GM19395 (cell line): ENCODE measurements around the gene CAPN2.
A peak's percentile ranks its signal among the peaks of the same experiment; 100 is the strongest.

Experiments
- ATAC-seq: cut with Tn5 transposase; IDR thresholded peaks from one replicate; pipeline ENCODE4 v1.9.1; 2021; ENCODE audit warnings: mild to moderate bottlenecking, moderate library complexity; ENCODE audit not compliant: unreplicated experiment

Gene CAPN2

GRCh38 chr1:223702735-223703667 lies 9.3 kb upstream of the CAPN2 start:
- no peak for ATAC-seq

GRCh38 chr1:223703668-223704013 lies 8.7 kb upstream of the CAPN2 start:
- ATAC-seq: no peak

GRCh38 chr1:223704921-223705878 lies 7.1 kb upstream of the CAPN2 start:
- no peak for ATAC-seq

GRCh38 chr1:223706077-223706973 lies 6.0 kb upstream of the CAPN2 start:
- ATAC-seq: no peak

- no peak for ATAC-seq
Observed at GRCh38 chr1:223707256-223708000, 4.9 kb upstream of the CAPN2 start.

- ATAC-seq: no peak
Observed at GRCh38 chr1:223708001-223708359, 4.4 kb upstream of the CAPN2 start.

- no peak for ATAC-seq
Observed at GRCh38 chr1:223708651-223709268, 3.6 kb upstream of the CAPN2 start.

- ATAC-seq: no peak
Observed at GRCh38 chr1:223709598-223709997, 2.7 kb upstream of the CAPN2 start.

- no peak for ATAC-seq
Observed at GRCh38 chr1:223710179-223711133, 1.9 kb upstream of the CAPN2 start.

- no peak for ATAC-seq
Observed at GRCh38 chr1:223711173-223711572, 1.2 kb upstream of the CAPN2 start.

GRCh38 chr1:223711747-223712193 lies 569 bp upstream of the CAPN2 start:
- ATAC-seq: no peak

- peak; percentile 44 for ATAC-seq
Observed at GRCh38 chr1:223712850-223713474, 623 bp downstream of the CAPN2 start.

- ATAC-seq: no peak
Observed at GRCh38 chr1:223713546-223714420, 1.4 kb downstream of the CAPN2 start.

GRCh38 chr1:223714421-223714724 lies 2.0 kb downstream of the CAPN2 start:
- ATAC-seq: no peak

- no peak for ATAC-seq
Observed at GRCh38 chr1:223714849-223715603, 2.7 kb downstream of the CAPN2 start.

GRCh38 chr1:223715604-223716172 lies 3.3 kb downstream of the CAPN2 start:
- no peak for ATAC-seq
